NT2/D1 (cell line): Measurements from ENCODE around the gene STAMBP.

Experiments
- YY1 ChIP-seq: IDR thresholded peaks from 2 replicates; pipeline ENCODE4 v1.6.1; 2011; ENCODE audit not compliant: insufficient read length, insufficient read depth
- ZNF274 ChIP-seq: IDR thresholded peaks from 2 replicates; pipeline ENCODE4 v1.6.1; 2011; ENCODE audit warnings: mild to moderate bottlenecking, low read depth, low read length

DNA sequence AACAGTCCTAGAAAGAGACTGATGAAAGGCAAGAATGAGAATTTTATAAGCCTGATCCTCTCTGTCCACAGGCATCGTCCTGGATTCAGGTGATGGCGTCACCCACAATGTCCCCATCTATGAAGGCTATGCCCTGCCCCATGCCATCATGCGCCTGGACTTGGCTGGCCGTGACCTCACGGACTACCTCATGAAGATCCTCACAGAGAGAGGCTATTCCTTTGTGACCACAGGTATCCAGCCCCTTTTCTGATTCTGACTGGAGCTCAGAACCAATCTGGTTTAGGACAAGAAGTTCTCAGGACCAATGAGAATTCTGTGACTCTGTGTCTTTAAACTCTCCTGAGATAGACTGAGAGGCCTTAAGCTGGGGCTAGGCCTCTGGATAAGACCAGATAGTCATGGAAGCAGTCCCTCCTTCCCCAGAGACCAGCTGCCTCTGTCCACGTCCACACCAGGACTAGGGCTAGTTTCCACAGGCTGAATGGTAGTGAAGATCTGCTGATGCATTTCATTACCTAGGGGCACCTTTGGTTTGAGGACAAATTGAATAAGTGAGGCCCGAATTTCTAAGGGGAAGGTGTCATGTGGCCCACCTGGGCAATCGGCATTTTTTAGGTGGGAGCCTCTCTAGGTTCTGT lies 84.8 kb downstream of the STAMBP start:
- TF ChIP-seq YY1 (no peak), ZNF274 (no peak)
